PC-9 (cell line): ENCODE data around the gene EVL.

Experiments used
- EZH2 ChIP-seq: fragments of 200-600 bp; sonication (generic); IDR thresholded peaks from 2 replicates; pipeline ENCODE4 v1.8.0; 2017; ENCODE audit warnings: antibody characterized with exemption, low read depth
- TF ChIP-seq, protein P1 (sequence below): fragments of 200-600 bp; sonication (generic); conservative IDR thresholded peaks from 2 replicates; pipeline ENCODE4 v1.6.1; 2017; ENCODE audit warnings: mixed run types, antibody characterized with exemption, mild to moderate bottlenecking, moderate library complexity

DNA sequence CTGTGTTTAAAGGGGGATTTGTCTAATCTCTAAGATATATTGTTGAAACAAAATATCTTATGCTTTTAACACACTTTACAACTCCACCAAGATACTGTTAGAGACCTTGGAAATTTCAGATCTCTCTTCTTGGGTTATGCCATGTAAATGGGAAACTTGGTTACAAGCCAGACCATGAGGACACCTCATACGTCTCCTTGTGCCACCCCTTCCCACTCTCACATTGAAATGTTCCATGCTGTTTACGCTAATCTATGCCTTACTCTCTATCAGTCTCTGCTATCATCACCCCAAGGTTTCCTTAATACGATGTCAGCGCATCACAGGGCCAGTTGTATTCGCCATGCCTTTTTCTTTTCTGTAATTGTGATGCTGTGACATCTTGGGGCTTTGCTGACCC is 107.6 kb downstream of the EVL start:
- TF ChIP-seq, protein P1, sequence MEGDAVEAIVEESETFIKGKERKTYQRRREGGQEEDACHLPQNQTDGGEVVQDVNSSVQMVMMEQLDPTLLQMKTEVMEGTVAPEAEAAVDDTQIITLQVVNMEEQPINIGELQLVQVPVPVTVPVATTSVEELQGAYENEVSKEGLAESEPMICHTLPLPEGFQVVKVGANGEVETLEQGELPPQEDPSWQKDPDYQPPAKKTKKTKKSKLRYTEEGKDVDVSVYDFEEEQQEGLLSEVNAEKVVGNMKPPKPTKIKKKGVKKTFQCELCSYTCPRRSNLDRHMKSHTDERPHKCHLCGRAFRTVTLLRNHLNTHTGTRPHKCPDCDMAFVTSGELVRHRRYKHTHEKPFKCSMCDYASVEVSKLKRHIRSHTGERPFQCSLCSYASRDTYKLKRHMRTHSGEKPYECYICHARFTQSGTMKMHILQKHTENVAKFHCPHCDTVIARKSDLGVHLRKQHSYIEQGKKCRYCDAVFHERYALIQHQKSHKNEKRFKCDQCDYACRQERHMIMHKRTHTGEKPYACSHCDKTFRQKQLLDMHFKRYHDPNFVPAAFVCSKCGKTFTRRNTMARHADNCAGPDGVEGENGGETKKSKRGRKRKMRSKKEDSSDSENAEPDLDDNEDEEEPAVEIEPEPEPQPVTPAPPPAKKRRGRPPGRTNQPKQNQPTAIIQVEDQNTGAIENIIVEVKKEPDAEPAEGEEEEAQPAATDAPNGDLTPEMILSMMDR: no peak
- no peak for TF ChIP-seq EZH2
